Umbilical cord (tissue), 2 donors: Measurements from ENCODE around the gene DMPK. TPM values are rescaled to one million over a fixed set of nuclear protein-coding genes. Genes with fewer than 3 reads are reported as not detected.
A peak's percentile ranks its signal among the peaks of the same experiment; 100 is the strongest.

Source experiments
- DNase-seq: peaks from one replicate; pipeline ENCODE4 v3.0.0-alpha.2; 2015; ENCODE audit warnings: low spot score
- total RNA-seq: library from RNA; depleted of rRNA; stranded (reverse); fragments of >200 nt; gene quantifications from one replicate; pipeline ENCODE4 v1.2.3, GENCODE V29; 2014; ENCODE audit warnings: low replicate concordance; ENCODE audit not compliant: insufficient read depth

The DMPK gene
- total RNA-seq: 91.2 TPM

DNA sequence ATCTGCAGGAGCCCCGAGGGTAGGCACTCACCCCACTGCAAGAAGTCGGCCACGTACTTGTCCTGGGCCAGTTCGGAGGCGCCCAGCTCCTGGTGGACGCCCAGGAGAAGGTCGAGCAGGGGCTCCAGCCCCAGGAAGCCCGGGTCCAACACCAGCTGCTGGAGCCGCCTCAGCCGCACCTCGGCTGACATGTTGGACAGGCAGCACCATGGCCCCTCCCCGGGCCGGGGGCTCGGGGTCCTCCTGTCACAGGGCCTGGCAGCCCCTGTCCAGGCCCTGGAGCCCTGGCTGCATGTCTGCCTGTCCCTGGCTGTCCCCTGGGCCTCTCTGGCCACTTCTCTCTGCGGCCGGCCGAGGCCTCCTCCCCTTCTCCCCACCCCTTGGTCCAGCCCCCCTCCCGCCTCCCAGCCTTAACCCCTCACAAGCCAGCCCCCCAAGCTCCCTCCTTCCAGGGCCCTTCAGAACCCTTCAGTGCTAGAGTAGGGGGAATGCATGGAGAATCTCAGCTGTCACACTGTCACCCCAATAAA is at the start of gene DMPK:
TSS of gene DMPK (minus strand) at position 329 of the 530 bp plus-strand sequence. CDS start at position 191, 138 bp downstream.
- DNase-seq: peak; percentile 79

- DNase-seq: no peak
Measured at GRCh38 chr19:45828945-45829344, 46.7 kb upstream of the DMPK start.

DNA sequence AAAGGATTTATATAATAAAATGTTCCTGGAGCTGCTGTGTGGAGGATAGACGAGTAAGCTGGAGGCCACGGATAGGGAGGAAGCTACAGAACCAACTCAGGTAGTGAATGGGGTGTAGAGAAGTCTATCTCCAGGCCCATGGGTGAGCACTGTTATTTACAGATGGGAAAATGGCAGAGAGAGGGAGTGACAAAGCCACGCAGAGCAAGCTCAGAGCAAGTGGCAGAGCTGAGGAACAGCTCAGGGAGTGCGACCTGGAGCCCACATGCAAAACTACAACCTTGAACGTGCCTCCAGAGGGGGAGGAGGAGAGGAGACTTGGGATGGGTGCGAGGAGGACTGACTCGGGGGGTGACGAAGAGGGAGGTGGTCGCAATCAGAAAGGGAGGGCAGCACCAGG is 46.2 kb upstream of the DMPK start:
- no peak for DNase-seq

DNA sequence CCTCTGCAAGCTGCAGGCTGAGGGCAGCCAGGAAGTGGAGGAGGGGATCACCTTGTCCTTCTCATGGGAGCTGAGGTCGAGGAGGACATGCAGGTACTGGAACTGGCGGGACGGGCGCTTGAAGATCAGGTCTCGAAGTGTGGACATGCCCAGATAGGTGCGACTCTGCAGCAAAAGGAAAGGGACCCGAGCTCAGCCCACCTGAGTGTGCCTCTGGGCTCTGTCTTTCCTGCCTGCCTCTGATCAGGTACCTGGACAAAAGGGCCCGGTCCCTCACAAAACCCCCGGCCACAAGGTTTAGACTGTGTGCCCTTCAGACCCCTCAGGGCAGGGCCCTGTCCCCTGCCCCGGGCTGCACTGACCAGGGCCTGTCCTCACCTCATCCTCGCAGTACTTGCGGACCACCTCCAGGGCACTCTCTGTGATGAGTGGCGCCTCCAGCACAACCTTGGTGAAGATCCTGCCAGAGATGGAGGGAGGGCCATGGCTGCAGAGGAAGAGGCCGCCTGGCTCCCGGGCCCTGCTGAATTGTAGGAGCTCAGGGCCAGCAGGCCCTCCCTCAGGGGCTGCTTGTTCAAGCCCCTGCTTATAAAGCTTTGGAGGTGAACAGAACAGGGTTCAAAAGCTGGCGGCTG is 45.3 kb upstream of the DMPK start:
- no peak for DNase-seq

DNA sequence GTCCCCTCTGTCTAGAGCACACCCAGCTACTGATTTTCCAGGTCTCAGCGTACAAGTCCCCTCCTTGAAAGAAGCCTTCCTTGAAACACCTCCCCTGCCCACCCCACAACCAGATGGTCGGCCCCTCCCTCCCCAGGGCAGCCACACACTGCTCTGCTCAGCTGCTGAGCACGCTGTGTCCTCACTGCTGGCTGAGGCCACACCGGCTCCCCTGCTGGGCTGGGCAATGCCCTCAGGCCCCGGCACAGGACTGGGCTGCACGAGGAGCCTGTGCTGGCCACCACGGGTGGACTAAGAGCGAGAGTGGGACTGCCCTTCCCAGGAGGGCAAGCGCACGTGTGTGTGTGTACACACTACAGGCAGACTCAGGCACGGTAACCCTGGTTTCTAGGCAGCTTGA is 44.6 kb upstream of the DMPK start:
- DNase-seq: no peak

GRCh38 chr19:45825917-45826893 is 43.9 kb upstream of the DMPK start:
- DNase-seq: no peak

- DNase-seq: no peak
Measured at GRCh38 chr19:45825263-45825605, 42.9 kb upstream of the DMPK start.

DNA sequence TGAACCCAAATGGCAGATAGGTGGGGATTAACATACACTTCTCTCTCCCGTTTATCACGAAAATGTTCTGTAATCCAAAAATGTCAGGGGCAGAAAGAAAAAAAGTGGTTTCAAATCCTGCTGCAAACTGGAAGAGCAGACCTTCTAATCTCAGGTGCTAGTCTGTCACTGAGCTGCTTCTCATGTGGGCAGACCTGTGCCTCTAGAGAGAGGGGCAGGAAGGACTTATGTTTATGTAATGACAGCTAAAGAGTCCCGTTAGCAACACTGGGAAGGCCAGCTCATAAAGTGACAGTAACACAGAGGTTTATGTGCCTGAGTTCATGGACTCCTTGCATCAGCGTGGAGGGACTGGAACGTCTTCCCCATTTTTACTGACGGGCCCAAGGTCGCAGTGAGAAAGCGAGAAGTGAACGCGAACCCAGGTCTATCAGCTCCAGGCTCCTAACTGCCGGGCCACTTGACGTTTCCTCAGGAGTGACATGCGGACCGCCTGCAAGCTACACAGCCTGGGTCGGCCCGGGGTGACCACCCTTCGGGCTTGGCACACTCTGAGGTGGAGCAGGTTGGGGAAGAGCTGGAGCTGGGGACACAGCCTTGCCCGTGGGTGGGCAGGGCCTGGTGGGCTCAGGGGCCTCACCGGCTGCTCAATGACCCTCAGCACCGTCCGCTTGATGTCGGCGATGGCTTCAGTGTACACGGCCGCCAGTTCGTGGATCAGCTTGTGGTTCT is 42.4 kb upstream of the DMPK start:
- no peak for DNase-seq

DNA sequence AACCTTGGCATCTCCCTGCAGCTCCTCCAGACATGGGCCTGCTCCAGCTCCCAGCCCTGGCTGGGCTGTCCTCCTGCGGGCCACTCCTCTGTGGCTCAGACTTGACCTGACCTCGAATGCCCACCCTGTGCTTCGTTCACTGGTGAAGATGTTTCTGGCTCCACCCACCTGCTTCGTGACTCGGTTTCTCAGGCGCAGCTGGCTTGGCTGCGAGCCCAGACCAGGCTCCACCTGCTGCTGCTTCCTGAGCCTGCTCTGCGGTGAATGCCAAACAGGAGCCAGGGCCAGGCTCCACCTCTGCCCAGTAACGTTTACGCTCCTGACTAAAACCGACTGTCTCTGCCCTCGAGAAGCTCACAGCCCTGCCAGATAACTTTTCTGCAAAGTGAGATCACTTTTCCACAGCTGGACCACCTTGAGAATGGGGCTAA is 41.8 kb upstream of the DMPK start:
- no peak for DNase-seq

- DNase-seq: no peak
Measured at GRCh38 chr19:45823182-45823581, 40.9 kb upstream of the DMPK start.

GRCh38 chr19:45822716-45823115 is 40.4 kb upstream of the DMPK start:
- DNase-seq: no peak

DNA sequence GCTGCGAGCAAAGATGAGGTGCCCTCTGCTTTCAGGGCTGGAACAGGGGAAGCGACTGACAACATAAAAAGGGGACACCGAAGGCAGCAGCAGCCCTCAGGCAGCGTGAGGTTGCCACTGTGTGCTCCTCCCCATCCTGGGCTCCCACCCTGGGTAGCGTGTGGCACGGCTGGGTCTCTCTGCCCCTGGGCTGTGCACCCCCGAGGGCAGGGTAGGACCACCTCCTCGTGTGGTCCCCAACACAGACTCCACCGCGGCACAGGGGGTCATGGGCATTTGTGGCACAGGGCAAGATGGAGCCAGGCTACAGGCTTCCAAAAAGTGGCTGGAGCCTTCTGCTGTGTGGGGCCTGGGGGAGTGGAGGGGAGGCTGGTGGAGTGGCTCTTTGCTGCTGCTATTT is 39.3 kb upstream of the DMPK start:
- no peak for DNase-seq

DNA sequence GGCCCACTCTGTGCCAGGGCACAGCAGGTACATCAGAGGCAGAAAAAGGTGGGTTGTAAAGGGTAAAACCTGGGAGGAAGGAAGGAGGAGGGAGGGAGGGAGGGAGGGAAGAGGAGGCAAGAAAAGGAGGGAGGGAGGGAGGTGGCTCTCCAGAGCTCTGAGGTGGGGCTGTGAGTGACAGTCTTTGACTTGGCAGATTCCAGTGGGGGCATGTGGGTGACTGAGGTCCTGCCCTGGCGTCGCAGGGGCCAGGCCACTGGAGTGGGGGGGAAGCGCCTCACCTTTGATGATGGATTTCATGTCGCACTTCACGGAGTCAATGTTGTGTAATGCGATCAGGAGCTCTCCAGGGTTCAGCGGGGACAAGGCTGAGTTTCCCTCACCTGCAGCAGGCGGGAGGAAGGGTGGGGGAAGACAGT is 38.8 kb upstream of the DMPK start:
- no peak for DNase-seq

- no peak for DNase-seq
Measured at GRCh38 chr19:45820413-45821102, 38.3 kb upstream of the DMPK start.

DNA sequence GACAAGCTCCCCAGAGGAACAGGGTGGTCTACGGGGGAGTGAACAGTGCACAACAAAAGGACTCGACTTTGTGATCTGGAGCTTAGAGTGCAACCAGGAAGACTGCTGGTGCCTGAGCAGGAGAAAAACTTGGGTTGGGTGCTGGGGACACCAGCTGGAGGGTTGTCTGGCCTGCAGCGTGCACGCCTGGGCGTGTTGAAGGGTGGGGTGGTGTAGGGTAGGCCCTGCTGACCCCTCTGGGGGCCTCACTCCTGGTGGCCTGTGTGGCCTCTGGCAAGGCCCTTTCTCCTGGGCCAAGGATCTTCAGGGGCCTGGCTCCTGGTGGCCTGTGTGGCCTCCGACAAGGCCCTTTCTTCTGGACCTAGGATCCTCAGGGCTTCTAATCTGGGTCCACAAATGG is 37.5 kb upstream of the DMPK start:
- DNase-seq: no peak

GRCh38 chr19:45817725-45818301 is 35.5 kb upstream of the DMPK start:
- DNase-seq: no peak

GRCh38 chr19:45817010-45817724 is 34.9 kb upstream of the DMPK start:
- peak; percentile 94 for DNase-seq

DNA sequence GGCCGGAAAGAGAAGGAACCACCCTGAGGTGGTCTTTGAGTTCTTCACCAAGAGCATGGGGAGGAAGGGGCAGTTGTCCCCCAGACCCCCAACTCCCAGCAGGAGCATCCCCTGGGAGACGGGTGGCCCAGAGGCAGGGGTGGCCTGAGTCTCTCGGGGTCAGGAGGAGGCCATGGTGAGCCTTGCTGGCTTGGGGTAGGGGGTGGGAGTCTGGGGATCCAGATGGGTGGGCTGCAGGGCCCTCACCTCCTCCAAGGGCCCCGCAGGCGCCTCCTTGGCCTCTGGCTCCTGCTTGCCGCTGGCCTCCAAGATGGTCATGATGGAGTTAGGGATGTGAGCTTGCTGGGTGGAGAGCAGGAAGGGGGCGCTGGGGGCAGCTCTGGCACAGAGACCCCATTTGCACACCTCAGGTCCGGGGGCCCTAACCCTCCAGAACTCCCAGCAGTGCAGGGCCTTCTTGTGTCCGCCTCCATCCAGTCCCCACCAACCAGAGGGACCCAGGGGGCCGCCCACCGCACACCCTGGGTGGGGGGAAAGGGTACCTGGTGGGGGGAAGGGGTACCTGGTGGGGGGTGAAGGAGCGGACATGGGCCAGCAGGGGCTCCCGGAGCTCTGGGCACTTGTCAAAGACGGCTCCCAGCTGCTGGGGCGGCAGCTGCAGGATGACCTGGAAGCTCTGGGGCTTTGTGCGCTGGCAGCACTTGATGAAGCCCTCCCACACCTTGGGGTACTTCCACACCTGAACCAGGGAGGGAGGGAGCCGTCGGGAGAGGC is 34.1 kb upstream of the DMPK start:
- DNase-seq: no peak

DNA sequence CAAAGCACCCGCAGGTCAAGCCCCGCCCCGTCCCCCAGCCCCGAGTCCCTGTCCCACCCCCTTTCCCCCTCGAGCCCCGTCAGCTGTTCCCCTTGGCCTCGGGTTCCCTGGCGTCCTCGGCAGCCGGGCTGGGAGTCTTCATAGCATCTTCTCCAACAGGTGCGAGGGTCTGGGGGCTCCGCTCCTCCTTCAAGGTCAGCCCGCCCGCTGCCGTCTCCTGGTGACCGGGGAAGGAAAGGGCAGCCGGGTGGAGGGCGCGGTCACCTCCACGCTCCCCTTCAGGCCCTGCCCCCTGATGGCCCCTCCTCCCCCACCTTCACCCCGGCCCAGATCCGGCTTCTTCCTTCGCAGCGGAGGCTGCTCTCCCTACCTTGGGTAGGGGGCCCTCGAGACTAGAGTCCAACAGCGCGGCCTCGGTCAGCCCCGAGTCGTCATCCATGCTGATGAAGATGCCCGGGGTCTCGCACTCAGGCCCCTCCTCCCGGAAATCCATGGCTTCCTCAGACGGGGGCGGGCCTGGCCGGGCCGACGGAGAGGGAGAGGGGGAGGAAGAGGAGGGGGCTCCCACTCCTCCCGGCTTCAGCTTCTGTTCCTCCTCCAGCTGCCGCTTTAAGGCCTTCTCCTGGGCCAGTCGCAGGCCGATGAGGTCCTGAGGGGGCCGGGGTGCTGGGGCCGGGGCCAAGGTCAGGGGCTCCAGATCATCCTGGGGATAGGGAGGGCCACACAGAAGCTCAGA is 33.4 kb upstream of the DMPK start:
- peak; percentile 66 for DNase-seq
